Chondrocyte (in vitro differentiated cells): ENCODE measurements around the gene DNAL1. TPM values are rescaled to one million over a fixed set of nuclear protein-coding genes. Genes with fewer than 3 reads are reported as not detected.
A peak's percentile ranks its signal among the peaks of the same experiment; 100 is the strongest.

Source experiments
- DNase-seq: peaks from one replicate; pipeline ENCODE4 v3.0.0; 2021; ENCODE audit warnings: mixed read lengths, low spot score
- H3K27ac Mint-ChIP-seq: one replicate; pipeline ENCODE4 v1.8.0; 2021; ENCODE audit warnings: mild to moderate bottlenecking, moderate library complexity, mixed read lengths; ENCODE audit not compliant: unreplicated experiment
- H3K27me3 Mint-ChIP-seq: 2 replicates; pipeline ENCODE4 v1.8.0; 2021; ENCODE audit warnings: low read depth, mixed read lengths
- H3K36me3 Mint-ChIP-seq: 2 replicates; pipeline ENCODE4 v1.8.0; 2021; ENCODE audit warnings: low read depth, mixed read lengths
- H3K4me1 Mint-ChIP-seq: 2 replicates; pipeline ENCODE4 v1.8.0; 2021; ENCODE audit warnings: low read depth, mild to moderate bottlenecking, mixed read lengths
- H3K4me3 Mint-ChIP-seq: one replicate; pipeline ENCODE4 v1.8.0; 2021; ENCODE audit warnings: mild to moderate bottlenecking, moderate library complexity, mixed read lengths; ENCODE audit not compliant: unreplicated experiment
- H3K9me3 Mint-ChIP-seq: 2 replicates; pipeline ENCODE4 v1.8.0; 2021; ENCODE audit warnings: low read depth, mixed read lengths
- CTCF ChIP-seq: fragments of 200-600 bp; sonication (generic); IDR thresholded peaks from 2 replicates; pipeline ENCODE4 v1.5.0; 2021; ENCODE audit warnings: antibody characterized with exemption, mild to moderate bottlenecking, moderate library complexity
- total RNA-seq: library from RNA; stranded (reverse); gene quantifications from 3 replicates; pipeline ENCODE4 v1.2.1, GENCODE V29; 2021

Gene DNAL1
- total RNA-seq, 1 donor from 2014 or later = 15.2 TPM

GRCh38 chr14:73715707-73716106 lies 70.9 kb downstream of the DNAL1 start:
- Mint-ChIP-seq H3K27me3 (no peaks in the 10 kb centered on the region), H3K4me1 (peaks cover 40% of the 10 kb centered on the region), H3K36me3 (peaks cover 11% of the 10 kb centered on the region), H3K4me3 (no peak overlapping the region), H3K27ac (peak overlapping the region; percentile 65), H3K9me3 (no peaks in the 10 kb centered on the region)
- no peak for DNase-seq
- no peak for TF ChIP-seq CTCF

DNA sequence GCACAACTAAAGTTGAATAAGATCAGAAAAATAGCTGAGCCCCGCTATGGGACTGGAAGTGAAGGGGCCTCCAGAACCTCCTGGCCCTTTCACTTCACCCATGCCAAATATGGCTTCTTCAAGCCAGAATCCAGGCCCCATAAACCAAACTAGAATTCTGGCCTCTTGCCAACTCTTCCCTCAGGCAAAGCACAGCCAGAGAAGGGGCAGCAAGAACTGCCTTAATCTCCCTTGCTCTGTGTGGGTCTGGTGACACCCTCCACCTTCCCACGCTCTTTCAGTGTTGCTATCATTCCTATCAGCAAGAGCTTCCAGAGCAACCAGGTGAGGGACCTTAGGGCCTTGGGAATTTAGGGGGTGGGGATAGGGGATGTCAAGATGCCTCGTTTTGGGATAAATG lies 72.5 kb downstream of the DNAL1 start:
- no peak for TF ChIP-seq CTCF
- no peak for DNase-seq
- Mint-ChIP-seq H3K4me3 (no peak overlapping the region), H3K27ac (peak overlapping the region; percentile 59), H3K9me3 (no peaks in the 10 kb centered on the region), H3K36me3 (peaks cover 18% of the 10 kb centered on the region), H3K4me1 (peaks cover 34% of the 10 kb centered on the region), H3K27me3 (no peaks in the 10 kb centered on the region)

DNA sequence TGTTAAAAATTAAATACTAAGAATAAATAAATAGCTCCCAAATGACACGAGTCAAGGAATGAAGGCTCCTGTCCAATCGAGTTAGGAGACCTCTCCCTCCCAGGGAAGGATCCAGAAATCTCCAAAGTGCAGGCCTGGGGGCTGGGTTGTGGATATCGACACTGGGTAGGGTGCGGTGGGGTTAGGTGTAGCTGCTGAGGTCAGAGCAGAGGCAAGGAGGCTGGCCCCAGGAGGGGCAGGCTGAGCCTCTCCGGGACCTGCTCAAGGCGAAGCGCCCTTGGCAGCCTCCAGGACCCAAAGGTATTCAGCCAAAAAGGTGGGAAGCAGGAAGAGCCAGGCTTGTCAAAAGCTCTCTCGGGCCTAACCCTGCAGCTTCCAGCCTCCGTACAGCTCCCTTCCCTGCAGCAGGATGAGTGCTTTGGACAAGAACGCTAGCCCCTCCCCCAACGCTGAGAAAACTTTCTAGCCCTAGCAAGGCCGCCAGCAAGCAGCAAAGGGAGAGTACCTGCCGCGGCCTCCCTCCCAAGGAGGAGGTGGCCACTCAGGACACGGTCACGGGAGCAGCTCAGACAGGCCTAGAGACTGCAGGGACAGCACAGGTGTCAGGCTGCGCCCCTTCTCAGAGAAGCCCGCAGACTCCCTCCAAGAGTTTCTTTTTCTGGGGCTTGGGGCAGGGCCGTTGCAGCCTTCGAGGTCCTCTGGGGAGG lies 73.1 kb downstream of the DNAL1 start:
- Mint-ChIP-seq H3K4me1 (peaks cover 28% of the 10 kb centered on the region), H3K36me3 (peaks cover 20% of the 10 kb centered on the region), H3K27me3 (no peaks in the 10 kb centered on the region), H3K27ac (peak overlapping the region; percentile 83), H3K9me3 (no peaks in the 10 kb centered on the region), H3K4me3 (no peak overlapping the region)
- no peak for DNase-seq
- TF ChIP-seq CTCF = no peak

DNA sequence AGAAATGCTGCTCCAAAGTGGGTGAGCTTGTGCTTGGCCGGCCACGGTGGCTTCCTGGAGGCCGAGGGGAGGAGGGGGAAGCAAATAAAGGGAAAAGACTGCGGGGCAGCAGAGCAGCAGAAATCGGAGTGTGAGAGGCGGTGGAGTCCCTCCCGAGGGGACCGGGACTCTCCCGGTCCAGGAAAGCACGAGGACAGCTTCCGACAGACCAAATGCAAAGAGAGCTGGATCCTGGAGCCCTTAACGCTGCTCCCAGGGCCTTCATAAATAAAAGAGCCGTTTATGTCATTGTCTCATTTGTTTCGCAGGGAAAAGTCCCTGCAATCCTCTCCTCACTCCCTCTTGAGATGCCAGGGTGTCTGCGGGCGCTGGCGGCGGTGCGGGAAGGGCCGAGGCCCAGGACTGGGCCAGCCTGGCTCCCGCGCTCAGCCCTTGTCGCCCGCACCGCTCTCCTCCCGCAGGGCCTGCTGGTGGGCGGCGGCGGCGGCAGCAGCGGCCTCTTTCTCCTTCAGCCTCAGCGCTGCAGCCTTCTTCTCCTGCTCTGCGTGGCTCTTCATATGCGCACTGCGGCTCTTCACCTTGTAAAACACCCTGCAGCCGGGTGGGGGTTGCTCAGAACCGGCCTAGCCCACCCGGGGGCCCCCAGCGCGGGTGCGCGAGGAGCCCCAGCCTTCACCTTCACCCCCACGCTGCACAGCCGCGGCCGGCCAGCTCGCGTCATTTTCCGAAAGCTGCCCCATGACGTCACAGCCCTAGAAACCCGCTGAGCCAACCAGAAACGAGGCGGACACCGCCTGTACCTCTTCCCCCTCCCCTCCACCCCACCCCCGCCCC lies 73.8 kb downstream of the DNAL1 start:
- no peak for TF ChIP-seq CTCF
- DNase-seq = no peak
- Mint-ChIP-seq H3K4me1 (peaks cover 33% of the 10 kb centered on the region), H3K27me3 (no peaks in the 10 kb centered on the region), H3K4me3 (no peak overlapping the region), H3K36me3 (peaks cover 25% of the 10 kb centered on the region), H3K27ac (peak overlapping the region; percentile 83), H3K9me3 (no peaks in the 10 kb centered on the region)

GRCh38 chr14:73719361-73719760 lies 74.6 kb downstream of the DNAL1 start:
- TF ChIP-seq CTCF = no peak
- DNase-seq = no peak
- H3K4me1 Mint-ChIP-seq = peaks cover 40% of the 10 kb centered on the region
- no peak overlapping the region for H3K27ac Mint-ChIP-seq
- no peaks in the 10 kb centered on the region for H3K9me3 Mint-ChIP-seq
- no peak overlapping the region for H3K4me3 Mint-ChIP-seq
- no peaks in the 10 kb centered on the region for H3K27me3 Mint-ChIP-seq
- peaks cover 26% of the 10 kb centered on the region for H3K36me3 Mint-ChIP-seq
